Measurements from ENCODE around the gene RTTN.

Gene RTTN

DNA sequence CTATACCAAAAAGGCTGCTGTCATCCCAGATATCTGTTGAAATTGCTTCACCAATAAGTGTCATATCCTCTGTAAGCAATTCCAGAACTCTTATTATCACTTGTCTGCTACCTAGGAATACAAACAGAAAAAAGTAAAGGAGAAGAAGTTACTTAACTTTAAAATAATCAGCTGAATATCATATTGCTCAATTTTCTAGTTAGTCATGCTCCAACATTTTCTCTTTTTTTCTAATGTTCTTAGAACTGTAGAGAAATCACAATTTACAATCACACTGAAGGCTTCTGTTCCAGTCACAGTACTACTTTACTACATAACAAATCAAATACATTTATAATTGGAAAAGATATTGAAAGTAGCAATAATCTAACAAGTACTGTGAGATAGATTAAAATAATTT, 17.4 kb downstream of the RTTN start:
- no peaks in the 10 kb centered on the region for H3K27me3 Mint-ChIP-seq
- H3K27ac Mint-ChIP-seq = no peak overlapping the region
- no peak overlapping the region for H3K4me3 Mint-ChIP-seq
- DNase-seq (ENCODE audit: low spot score in 2 of 2) = no peak
- H3K4me1 Mint-ChIP-seq = peaks cover 2% of the 10 kb centered on the region
- ATAC-seq (ENCODE audit: low read depth) = no peak
- H3K36me3 Mint-ChIP-seq = peaks cover 29% of the 10 kb centered on the region
- no peaks in the 10 kb centered on the region for H3K9me3 Mint-ChIP-seq

- Mint-ChIP-seq H3K4me3 (no peak overlapping the region), H3K36me3 (peaks cover 36% of the 10 kb centered on the region), H3K4me1 (peaks cover 2% of the 10 kb centered on the region), H3K9me3 (no peaks in the 10 kb centered on the region), H3K27ac (no peak overlapping the region), H3K27me3 (no peaks in the 10 kb centered on the region)
- ATAC-seq (ENCODE audit: low read depth) = no peak
- DNase-seq (ENCODE audit: low spot score in 2 of 2) = no peak
Measured at GRCh38 chr18:70183441-70183840, 22.0 kb downstream of the RTTN start.

DNA sequence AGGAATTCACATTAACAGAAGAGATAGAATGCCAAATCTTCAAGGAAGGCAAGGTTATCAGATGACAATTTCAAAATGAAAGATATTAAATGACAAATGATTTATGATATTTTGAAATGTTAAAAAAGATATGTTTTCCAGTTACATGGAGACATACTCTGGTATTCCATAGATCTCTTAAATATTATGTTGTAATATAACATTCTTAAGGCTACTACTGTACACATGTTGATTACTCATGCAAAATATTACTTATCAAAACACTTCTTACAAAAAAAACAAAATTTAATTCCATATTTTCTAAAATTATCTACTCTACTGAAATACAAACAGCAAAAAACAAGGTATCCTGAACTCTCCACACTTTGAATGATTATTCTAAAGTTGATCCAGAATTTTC, 22.9 kb downstream of the RTTN start:
- Mint-ChIP-seq H3K27ac (no peak overlapping the region), H3K9me3 (no peaks in the 10 kb centered on the region), H3K4me1 (peaks cover 2% of the 10 kb centered on the region), H3K27me3 (no peaks in the 10 kb centered on the region), H3K4me3 (no peak overlapping the region), H3K36me3 (peaks cover 38% of the 10 kb centered on the region)
- DNase-seq (ENCODE audit: low spot score in 2 of 2) = no peak
- no peak for ATAC-seq (ENCODE audit: low read depth)

GRCh38 chr18:70181725-70182124, 23.8 kb downstream of the RTTN start:
- no peak overlapping the region for H3K4me3 Mint-ChIP-seq
- H3K4me1 Mint-ChIP-seq = peaks cover 2% of the 10 kb centered on the region
- no peaks in the 10 kb centered on the region for H3K9me3 Mint-ChIP-seq
- no peak for DNase-seq (ENCODE audit: low spot score in 2 of 2)
- no peak for ATAC-seq (ENCODE audit: low read depth)
- no peaks in the 10 kb centered on the region for H3K27me3 Mint-ChIP-seq
- H3K27ac Mint-ChIP-seq = no peak overlapping the region
- peaks cover 38% of the 10 kb centered on the region for H3K36me3 Mint-ChIP-seq

DNA sequence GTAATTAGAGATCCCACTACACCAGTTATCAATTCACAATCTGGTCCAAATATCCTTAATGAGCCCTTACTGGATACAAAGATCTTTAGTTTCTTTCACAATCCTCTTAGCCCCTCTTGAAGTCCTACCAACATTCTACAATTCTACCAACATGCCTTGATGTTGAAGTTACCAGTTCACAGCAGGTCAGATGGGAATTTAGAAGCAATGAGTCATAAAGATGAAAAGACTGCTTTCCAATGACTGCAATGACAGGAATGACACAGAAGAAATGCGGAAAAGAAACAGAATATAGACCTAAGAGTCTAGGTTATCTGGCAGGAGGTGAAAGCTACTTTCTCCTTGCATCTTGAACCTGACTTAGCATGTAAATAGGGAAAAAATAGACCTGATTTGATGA, 24.5 kb downstream of the RTTN start:
- DNase-seq (ENCODE audit: low spot score in 2 of 2) = no peak
- H3K36me3 Mint-ChIP-seq = peaks cover 35% of the 10 kb centered on the region

DNA sequence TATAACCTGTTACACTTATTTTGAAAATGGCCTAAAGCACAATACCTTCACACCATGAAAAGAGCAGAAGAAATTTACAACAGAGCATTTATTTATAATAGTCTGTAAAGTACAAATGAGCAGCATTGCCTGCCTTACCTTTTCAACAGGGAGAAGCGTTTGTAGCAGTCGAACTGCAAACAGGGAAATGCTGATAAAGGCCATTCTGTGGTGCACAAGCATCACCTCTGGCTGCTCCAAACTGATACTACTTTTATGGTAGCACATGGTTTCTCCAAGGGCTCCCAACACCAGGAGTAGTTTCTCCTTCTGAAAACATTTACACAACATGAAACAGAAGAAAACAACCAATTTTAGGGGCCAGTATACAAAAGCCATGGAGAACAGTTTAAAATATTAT, 28.9 kb downstream of the RTTN start:
- Mint-ChIP-seq H3K36me3 (peaks cover 19% of the 10 kb centered on the region), H3K4me3 (no peak overlapping the region), H3K4me1 (no peaks in the 10 kb centered on the region), H3K27ac (no peak overlapping the region), H3K9me3 (no peaks in the 10 kb centered on the region), H3K27me3 (no peaks in the 10 kb centered on the region)
- ATAC-seq (ENCODE audit: low read depth) (no peak), DNase-seq (ENCODE audit: low spot score in 2 of 2) (no peak)

More for the DNA sequence above, 24.5 kb downstream of the RTTN start:
- Mint-ChIP-seq H3K9me3 (no peaks in the 10 kb centered on the region), H3K4me1 (peaks cover 2% of the 10 kb centered on the region), H3K27me3 (no peaks in the 10 kb centered on the region), H3K27ac (no peak overlapping the region), H3K4me3 (no peak overlapping the region)
- no peak for ATAC-seq (ENCODE audit: low read depth)

GRCh38 chr18:70175216-70175615, 30.3 kb downstream of the RTTN start:
- Mint-ChIP-seq H3K27me3 (no peaks in the 10 kb centered on the region), H3K4me1 (no peaks in the 10 kb centered on the region), H3K27ac (no peak overlapping the region), H3K36me3 (peaks cover 24% of the 10 kb centered on the region), H3K4me3 (no peak overlapping the region), H3K9me3 (no peaks in the 10 kb centered on the region)
- no peak for ATAC-seq (ENCODE audit: low read depth)
- no peak for DNase-seq (ENCODE audit: low spot score in 2 of 2)

- H3K27ac Mint-ChIP-seq = peak overlapping the region; percentile 30
- no peaks in the 10 kb centered on the region for H3K27me3 Mint-ChIP-seq
- no peak for ATAC-seq (ENCODE audit: low read depth)
- H3K4me1 Mint-ChIP-seq = no peaks in the 10 kb centered on the region
- no peaks in the 10 kb centered on the region for H3K9me3 Mint-ChIP-seq
- no peak overlapping the region for H3K4me3 Mint-ChIP-seq
- no peak for DNase-seq (ENCODE audit: low spot score in 2 of 2)
- peaks cover 21% of the 10 kb centered on the region for H3K36me3 Mint-ChIP-seq
Measured at GRCh38 chr18:70172225-70172624, 33.3 kb downstream of the RTTN start.

DNA sequence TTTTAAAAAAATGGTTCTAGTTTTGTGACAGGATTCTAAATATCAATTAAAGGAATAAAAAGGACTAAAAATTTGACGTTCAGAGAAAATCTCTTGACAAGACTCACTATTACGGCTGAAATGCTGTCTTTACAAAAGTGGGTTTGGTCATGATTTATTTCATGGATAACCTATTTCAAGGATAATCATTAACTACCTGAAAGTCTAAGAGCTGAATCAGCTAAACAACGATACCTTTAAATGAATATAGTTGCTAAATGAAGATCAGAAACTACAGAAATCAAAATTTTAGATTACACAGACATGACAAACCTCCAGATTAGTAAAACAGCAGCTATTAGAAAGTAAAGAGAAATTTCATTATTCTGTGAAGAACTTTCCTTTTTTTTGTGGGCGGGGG, 35.7 kb downstream of the RTTN start:
- DNase-seq (ENCODE audit: low spot score in 2 of 2) (no peak), ATAC-seq (ENCODE audit: low read depth) (no peak)
- no peaks in the 10 kb centered on the region for H3K4me1 Mint-ChIP-seq
- no peak overlapping the region for H3K4me3 Mint-ChIP-seq
- no peaks in the 10 kb centered on the region for H3K27me3 Mint-ChIP-seq
- H3K9me3 Mint-ChIP-seq = no peaks in the 10 kb centered on the region
- no peak overlapping the region for H3K27ac Mint-ChIP-seq
- H3K36me3 Mint-ChIP-seq = peaks cover 15% of the 10 kb centered on the region

GRCh38 chr18:70166668-70167067, 38.8 kb downstream of the RTTN start:
- no peaks in the 10 kb centered on the region for H3K4me1 Mint-ChIP-seq
- H3K4me3 Mint-ChIP-seq = no peak overlapping the region
- H3K36me3 Mint-ChIP-seq = peaks cover 38% of the 10 kb centered on the region
- ATAC-seq (ENCODE audit: low read depth) (no peak), DNase-seq (ENCODE audit: low spot score in 2 of 2) (no peak)
- H3K27ac Mint-ChIP-seq = no peak overlapping the region
- H3K27me3 Mint-ChIP-seq = no peaks in the 10 kb centered on the region
- no peaks in the 10 kb centered on the region for H3K9me3 Mint-ChIP-seq

DNA sequence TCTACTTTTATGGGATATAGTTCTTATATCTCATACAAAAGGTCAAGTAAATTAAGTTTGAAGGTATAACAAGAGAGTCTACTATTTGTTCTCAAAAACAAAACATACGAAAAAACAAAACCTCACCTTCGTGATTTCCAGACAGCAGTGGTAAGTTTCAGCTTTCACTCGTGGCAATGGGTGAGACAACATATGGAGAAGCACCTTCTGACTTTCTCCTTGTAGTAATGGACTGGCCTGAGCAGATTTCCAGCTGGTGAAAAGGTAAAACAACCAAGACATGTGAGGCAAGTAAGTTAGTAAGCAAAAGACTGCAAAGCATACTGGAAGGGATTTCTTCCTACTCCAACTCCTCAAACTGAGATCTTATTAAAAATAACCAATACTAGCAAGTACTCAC, 39.6 kb downstream of the RTTN start:
- H3K27ac Mint-ChIP-seq = no peak overlapping the region
- DNase-seq (ENCODE audit: low spot score in 2 of 2) (no peak), ATAC-seq (ENCODE audit: low read depth) (no peak)
- H3K4me1 Mint-ChIP-seq = peaks cover under 1% of the 10 kb centered on the region
- no peaks in the 10 kb centered on the region for H3K9me3 Mint-ChIP-seq
- H3K4me3 Mint-ChIP-seq = no peak overlapping the region
- no peaks in the 10 kb centered on the region for H3K27me3 Mint-ChIP-seq
- H3K36me3 Mint-ChIP-seq = peaks cover 45% of the 10 kb centered on the region

DNA sequence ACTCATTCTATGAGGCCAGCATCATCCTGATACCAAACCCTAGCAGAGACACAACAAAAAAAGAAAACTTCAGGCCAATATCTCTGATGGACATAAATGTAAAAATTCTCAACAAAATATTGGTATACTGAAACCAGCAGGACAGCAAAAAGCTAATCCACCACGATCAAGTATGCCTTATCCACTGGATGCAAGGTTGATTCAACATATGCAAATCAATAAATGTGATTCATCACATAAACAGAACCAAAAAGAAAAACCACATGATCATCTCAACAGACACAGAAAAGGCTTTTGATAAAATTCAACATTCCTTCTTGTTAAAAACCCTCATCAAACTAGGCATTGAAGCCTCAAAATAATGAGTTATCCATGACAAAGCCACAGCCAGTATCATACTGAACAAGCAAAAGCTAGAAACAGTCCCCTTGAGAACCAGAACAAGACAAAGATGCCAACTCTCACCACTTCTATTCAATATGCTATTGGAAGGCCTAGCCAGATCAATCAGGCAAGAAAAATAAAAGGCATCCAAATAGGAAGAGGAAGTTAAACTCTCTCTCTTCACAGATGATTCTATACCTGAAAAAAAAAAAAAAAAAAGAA, 45.3 kb downstream of the RTTN start:
- no peak for DNase-seq (ENCODE audit: low spot score in 2 of 2)
- H3K4me1 Mint-ChIP-seq = peaks cover 14% of the 10 kb centered on the region

GRCh38 chr18:70158992-70159717, 46.3 kb downstream of the RTTN start:
- Mint-ChIP-seq H3K27ac (no peak overlapping the region), H3K4me3 (no peak overlapping the region), H3K4me1 (peaks cover 17% of the 10 kb centered on the region), H3K36me3 (peaks cover 73% of the 10 kb centered on the region), H3K9me3 (no peaks in the 10 kb centered on the region), H3K27me3 (no peaks in the 10 kb centered on the region)
- DNase-seq (ENCODE audit: low spot score in 2 of 2) (no peak), ATAC-seq (ENCODE audit: low read depth) (no peak)

More for the DNA sequence above, 45.3 kb downstream of the RTTN start:
- H3K27ac Mint-ChIP-seq = no peak overlapping the region
- peaks cover 70% of the 10 kb centered on the region for H3K36me3 Mint-ChIP-seq
- no peaks in the 10 kb centered on the region for H3K9me3 Mint-ChIP-seq
- no peak overlapping the region for H3K4me3 Mint-ChIP-seq
- no peaks in the 10 kb centered on the region for H3K27me3 Mint-ChIP-seq
- no peak for ATAC-seq (ENCODE audit: low read depth)

GRCh38 chr18:70156886-70157285, 48.6 kb downstream of the RTTN start:
- Mint-ChIP-seq H3K9me3 (no peaks in the 10 kb centered on the region), H3K27me3 (no peaks in the 10 kb centered on the region), H3K4me3 (no peak overlapping the region), H3K4me1 (peaks cover 17% of the 10 kb centered on the region), H3K36me3 (peaks cover 60% of the 10 kb centered on the region), H3K27ac (no peak overlapping the region)
- ATAC-seq (ENCODE audit: low read depth) = no peak
- DNase-seq (ENCODE audit: low spot score in 2 of 2) = no peak

Measured in memory B cell (primary cell).